Right atrium auricular region (tissue), 2 donors: Measurements from ENCODE around the gene RASSF8. TPM values are rescaled to one million over a fixed set of nuclear protein-coding genes. Genes with fewer than 3 reads are reported as not detected.

Experiments
- DNase-seq: peaks from one replicate; pipeline ENCODE4 v3.0.0-alpha.2; 2019; ENCODE audit warnings: low spot score
- H3K27ac ChIP-seq, 2 donors: fragments of 200-600 bp; sonication (generic); 1 replicate in 1 of 2; 2 replicates in 1 of 2; pipeline ENCODE4 v1.5.1; 2016 to 2019
- H3K27me3 ChIP-seq, 2 donors: fragments of 200-600 bp; sonication (generic); one replicate each; pipeline versions ENCODE4 v1.5.1 to v1.6.0; 2017 to 2019
- H3K36me3 ChIP-seq: fragments of 200-600 bp; sonication (generic); one replicate; pipeline ENCODE4 v1.5.1; 2016
- H3K4me1 ChIP-seq, 2 donors: fragments of 200-600 bp; sonication (generic); one replicate each; pipeline versions ENCODE4 v1.5.1 to v1.6.0; 2017 to 2019
- H3K4me3 ChIP-seq, 2 donors: fragments of 200-600 bp; sonication (generic); 1 replicate in 1 of 2; 2 replicates in 1 of 2; pipeline ENCODE4 v1.5.1; 2017 to 2019; ENCODE audit warnings: mild to moderate bottlenecking in 1 of 2, moderate library complexity in 1 of 2
- H3K9me3 ChIP-seq, 2 donors: fragments of 200-600 bp; sonication (generic); one replicate each; pipeline ENCODE4 v1.5.1; 2019
- total RNA-seq, 2 donors: library from RNA; depleted of rRNA; stranded (reverse); fragments of >200 nt; gene quantifications; one replicate each; pipeline ENCODE4 v1.1.0, GENCODE V29; 2016
- TF ChIP-seq, protein P1 (sequence below), 2 donors: fragments of 200-600 bp; sonication (generic); IDR thresholded peaks; one replicate each; pipeline ENCODE4 v1.5.1; 2019; ENCODE audit warnings: antibody characterized with exemption in 2 of 2

RASSF8 gene
- total RNA-seq, 2 donors from 2014 or later = 44.4 to 67.4 TPM

DNA sequence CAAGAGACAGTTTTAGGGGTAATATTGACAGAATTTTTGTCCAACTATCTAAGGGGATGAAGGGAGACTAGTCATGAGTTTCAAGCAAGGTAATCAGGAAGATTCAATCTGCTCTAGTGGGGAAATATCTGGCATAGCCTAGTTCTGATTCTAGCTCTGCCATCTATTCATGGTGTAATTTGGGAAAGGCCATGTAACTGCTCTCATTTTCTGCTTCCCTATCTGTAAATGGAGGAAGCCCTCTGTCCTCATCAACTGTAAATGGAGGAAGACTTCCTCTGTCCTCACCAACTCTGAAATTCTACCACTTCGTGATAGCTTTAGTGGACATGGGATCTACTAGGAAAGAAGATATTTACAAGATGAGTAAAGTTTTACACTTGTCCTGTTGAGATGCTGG is 128.5 kb downstream of the RASSF8 start:
- H3K27me3 ChIP-seq = no peaks in the 10 kb centered on the region
- no peak overlapping the region for H3K27ac ChIP-seq
- H3K36me3 ChIP-seq = no peaks in the 10 kb centered on the region
- no peaks in the 10 kb centered on the region for H3K9me3 ChIP-seq
- no peak for DNase-seq
- no peak overlapping the region for H3K4me3 ChIP-seq
- no peaks in the 10 kb centered on the region for H3K4me1 ChIP-seq
- TF ChIP-seq, protein P1, sequence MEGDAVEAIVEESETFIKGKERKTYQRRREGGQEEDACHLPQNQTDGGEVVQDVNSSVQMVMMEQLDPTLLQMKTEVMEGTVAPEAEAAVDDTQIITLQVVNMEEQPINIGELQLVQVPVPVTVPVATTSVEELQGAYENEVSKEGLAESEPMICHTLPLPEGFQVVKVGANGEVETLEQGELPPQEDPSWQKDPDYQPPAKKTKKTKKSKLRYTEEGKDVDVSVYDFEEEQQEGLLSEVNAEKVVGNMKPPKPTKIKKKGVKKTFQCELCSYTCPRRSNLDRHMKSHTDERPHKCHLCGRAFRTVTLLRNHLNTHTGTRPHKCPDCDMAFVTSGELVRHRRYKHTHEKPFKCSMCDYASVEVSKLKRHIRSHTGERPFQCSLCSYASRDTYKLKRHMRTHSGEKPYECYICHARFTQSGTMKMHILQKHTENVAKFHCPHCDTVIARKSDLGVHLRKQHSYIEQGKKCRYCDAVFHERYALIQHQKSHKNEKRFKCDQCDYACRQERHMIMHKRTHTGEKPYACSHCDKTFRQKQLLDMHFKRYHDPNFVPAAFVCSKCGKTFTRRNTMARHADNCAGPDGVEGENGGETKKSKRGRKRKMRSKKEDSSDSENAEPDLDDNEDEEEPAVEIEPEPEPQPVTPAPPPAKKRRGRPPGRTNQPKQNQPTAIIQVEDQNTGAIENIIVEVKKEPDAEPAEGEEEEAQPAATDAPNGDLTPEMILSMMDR (IDR thresholded peaks at IDR 0.05) = no peak

DNA sequence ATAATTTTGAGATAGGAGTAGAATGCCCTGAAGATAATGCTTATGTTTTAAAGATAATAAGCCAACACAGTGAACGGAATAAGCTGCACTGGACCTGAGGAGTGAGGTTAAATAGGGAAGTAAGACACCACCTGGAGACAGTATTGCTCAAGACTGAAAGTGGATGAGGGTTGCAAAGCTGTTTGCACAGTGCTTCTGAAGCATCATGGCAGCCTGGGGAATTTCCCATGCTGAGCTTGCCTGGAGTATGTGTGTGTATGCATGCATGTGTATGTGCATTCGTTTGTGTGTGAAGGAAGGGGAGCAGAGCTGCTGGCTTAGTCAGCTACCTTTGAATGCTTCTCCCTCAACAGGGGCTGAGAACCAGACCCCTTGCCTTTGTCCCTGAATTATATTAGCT is 130.5 kb downstream of the RASSF8 start:
- TF ChIP-seq, protein P1 (IDR thresholded peaks at IDR 0.05) = no peak
- Histone ChIP-seq H3K36me3 (no peaks in the 10 kb centered on the region), H3K27me3 (no peaks in the 10 kb centered on the region), H3K27ac (no peak overlapping the region), H3K4me1 (no peaks in the 10 kb centered on the region), H3K4me3 (no peak overlapping the region), H3K9me3 (no peaks in the 10 kb centered on the region)
- DNase-seq = no peak

DNA sequence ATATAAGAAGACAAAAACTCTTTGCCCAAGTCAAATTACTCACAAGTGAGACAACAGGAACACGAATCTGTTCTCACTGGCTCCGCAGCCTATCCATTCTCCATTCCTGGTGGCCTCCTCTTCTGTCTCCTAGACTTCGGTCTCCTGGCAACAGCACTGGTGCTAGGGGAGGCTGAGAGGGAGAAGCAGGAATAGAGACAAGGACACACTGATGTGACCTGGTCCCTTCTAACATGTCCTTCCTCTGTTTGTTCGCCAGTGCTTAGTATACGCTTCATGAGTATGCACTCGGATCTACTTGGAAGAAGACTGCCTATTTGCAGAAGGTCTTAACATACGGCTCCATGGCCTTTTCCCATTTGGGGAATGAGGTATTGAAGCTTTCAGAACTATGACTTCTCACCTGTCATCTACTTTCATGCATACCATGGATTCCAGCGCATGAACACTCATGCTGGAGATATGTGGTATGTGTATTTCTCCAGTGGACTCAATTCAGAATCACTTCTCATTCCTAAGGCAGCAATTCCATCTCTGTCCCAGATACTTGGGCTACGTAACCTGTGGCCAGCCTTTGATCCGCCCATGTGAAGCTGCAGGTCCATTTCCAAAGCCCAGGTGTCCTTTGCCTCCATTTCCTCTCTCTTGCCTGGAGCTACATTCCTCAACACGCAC is 132.5 kb downstream of the RASSF8 start:
- Histone ChIP-seq H3K27me3 (no peaks in the 10 kb centered on the region), H3K27ac (no peak overlapping the region), H3K4me3 (no peak overlapping the region), H3K9me3 (no peaks in the 10 kb centered on the region), H3K4me1 (no peaks in the 10 kb centered on the region), H3K36me3 (no peaks in the 10 kb centered on the region)
- TF ChIP-seq, protein P1 (IDR thresholded peaks at IDR 0.05) = no peak
- DNase-seq = no peak

DNA sequence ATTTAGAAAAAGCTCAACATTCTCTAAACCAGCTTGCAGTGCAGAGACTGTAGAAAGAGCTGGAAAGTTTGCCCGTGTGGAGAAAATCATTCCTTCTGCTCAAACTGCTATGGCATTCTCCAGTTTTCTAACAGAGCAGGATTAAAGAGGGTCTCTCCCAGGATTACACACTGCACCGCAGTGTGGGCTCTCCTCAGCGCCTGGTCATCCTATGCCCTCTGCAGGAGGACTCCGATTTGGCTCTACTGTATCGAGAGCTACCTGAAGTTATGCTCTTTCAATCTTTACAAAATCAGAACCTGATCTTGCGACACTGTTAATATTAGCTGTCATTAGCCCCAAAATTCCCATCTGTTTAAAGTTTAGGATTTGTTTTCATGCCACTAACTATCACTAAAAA is 133.3 kb downstream of the RASSF8 start:
- TF ChIP-seq, protein P1 (IDR thresholded peaks at IDR 0.05) = peak in 1 of 2 donors; percentile 47
- Histone ChIP-seq H3K27ac (no peak overlapping the region), H3K4me1 (no peaks in the 10 kb centered on the region), H3K36me3 (no peaks in the 10 kb centered on the region), H3K4me3 (no peak overlapping the region), H3K9me3 (no peaks in the 10 kb centered on the region), H3K27me3 (no peaks in the 10 kb centered on the region)
- DNase-seq = no peak

DNA sequence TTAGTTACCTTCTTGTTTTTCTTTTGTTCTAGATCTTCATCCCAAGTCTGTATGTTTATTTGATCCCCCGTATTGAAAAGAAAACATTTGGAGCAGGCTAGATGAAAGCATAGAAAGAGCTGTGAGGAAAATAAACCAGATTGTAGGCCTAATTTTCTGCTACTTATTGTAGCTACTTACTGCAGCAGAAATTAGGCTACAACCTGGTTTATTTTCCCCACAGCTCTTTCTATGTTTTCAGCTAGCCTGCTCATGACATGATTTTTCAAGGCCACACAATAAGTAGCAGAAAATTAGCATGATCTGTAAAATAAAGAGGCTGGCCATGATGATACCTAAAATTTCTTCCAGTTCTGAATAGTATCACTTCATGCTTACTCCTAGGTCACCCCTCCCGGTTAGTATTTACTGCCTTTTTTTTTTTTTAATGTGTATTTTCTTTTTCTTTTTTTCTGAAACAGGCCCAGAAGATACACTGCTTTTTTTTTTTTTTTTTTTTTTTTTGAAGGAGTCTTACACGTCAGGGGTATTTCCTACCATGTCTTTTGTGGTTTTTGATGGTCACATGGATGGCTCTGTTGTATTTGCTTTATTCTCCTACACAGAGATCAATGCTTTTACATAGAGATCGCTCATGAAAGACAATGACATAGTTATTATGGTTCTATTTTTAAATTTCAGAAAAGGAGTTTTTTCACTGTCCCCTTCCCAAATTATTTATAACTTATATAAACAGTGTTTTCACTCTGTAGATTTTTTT is 134.0 kb downstream of the RASSF8 start:
- Histone ChIP-seq H3K4me1 (no peaks in the 10 kb centered on the region), H3K27me3 (no peaks in the 10 kb centered on the region), H3K27ac (no peak overlapping the region), H3K9me3 (no peaks in the 10 kb centered on the region), H3K36me3 (no peaks in the 10 kb centered on the region), H3K4me3 (no peak overlapping the region)
- TF ChIP-seq, protein P1 (IDR thresholded peaks at IDR 0.05) = no peak
- DNase-seq = no peak
